Large intestine (tissue), 3 donors: ENCODE data around the gene FAM131A. TPM values are rescaled to one million over a fixed set of nuclear protein-coding genes. Genes with fewer than 3 reads are reported as not detected.
A peak's percentile ranks its signal among the peaks of the same experiment; 100 is the strongest.
"Not testable (repeated sequence)": the region's sequence is repeated elsewhere in the genome, so short reads cannot be mapped to it uniquely, and the experiment has no call there.

Source experiments
- DNase-seq, 2 donors: peaks; one replicate each; pipeline versions ENCODE4 v3.0.0 to v3.0.0-alpha.2; 2013
- H3K27ac ChIP-seq: one replicate; pipeline ENCODE4 v1.5.1; 2013; ENCODE audit warnings: low read length
- H3K27me3 ChIP-seq: 2 replicates; pipeline ENCODE4 v1.6.1; 2013; ENCODE audit warnings: low read length; ENCODE audit not compliant: control insufficient read depth, insufficient read depth
- H3K36me3 ChIP-seq: 2 replicates; pipeline ENCODE4 v1.6.1; 2013; ENCODE audit warnings: low read length; ENCODE audit not compliant: control insufficient read depth, insufficient read depth
- H3K4me1 ChIP-seq: one replicate; pipeline ENCODE4 v1.6.1; 2013; ENCODE audit warnings: low read length; ENCODE audit not compliant: control insufficient read depth, insufficient read depth
- H3K4me3 ChIP-seq: one replicate; pipeline ENCODE4 v1.5.1; 2013; ENCODE audit warnings: low read length
- H3K9me3 ChIP-seq: one replicate; pipeline ENCODE4 v1.6.1; 2013; ENCODE audit warnings: mild to moderate bottlenecking, low read depth, low read length, moderate library complexity; ENCODE audit not compliant: control insufficient read depth
- whole genome bisulfite sequencing: methylation state at CpG from one replicate; pipeline ENCODE4 v1.1.5; 2013; ENCODE audit warnings: low lambda C conversion rate; ENCODE audit not compliant: insufficient coverage; 5-methylcytosine and 5-hydroxymethylcytosine counted together
- polyA plus RNA-seq: library from polyadenylated mRNA; unstranded; fragments of 120-200 nt; gene quantifications from one replicate; pipeline ENCODE4 v1.2.1, GENCODE V29; 2013

FAM131A gene
- polyA plus RNA-seq, 1 donor = 14.9 TPM

GRCh38 chr3:184338511-184338945, 1.1 kb downstream of the FAM131A start:
- Histone ChIP-seq H3K27ac (peak overlapping the region; percentile 63), H3K4me1 (peaks cover 24% of the 10 kb centered on the region), H3K9me3 (no peaks in the 10 kb centered on the region), H3K27me3 (no peaks in the 10 kb centered on the region), H3K4me3 (peak overlapping the region; percentile 1), H3K36me3 (peaks cover 38% of the 10 kb centered on the region)
- peak; percentile 82 to 84 for DNase-seq
- WGBS = no CpG with 5 or more reads among the region's 37 CpGs

GRCh38 chr3:184339001-184339400, 1.6 kb downstream of the FAM131A start:
- Histone ChIP-seq H3K4me1 (peaks cover 24% of the 10 kb centered on the region), H3K36me3 (peaks cover 36% of the 10 kb centered on the region), H3K27me3 (no peaks in the 10 kb centered on the region), H3K27ac (peak overlapping the region; percentile 20), H3K4me3 (peak overlapping the region; percentile 1), H3K9me3 (no peaks in the 10 kb centered on the region)
- WGBS = no CpG with 5 or more reads among the region's 8 CpGs
- DNase-seq = no peak

GRCh38 chr3:184339451-184340135, 2.2 kb downstream of the FAM131A start:
- H3K4me3 ChIP-seq, H3K9me3 ChIP-seq, DNase-seq, H3K27ac ChIP-seq, H3K27me3 ChIP-seq: not testable (repeated sequence)
- H3K36me3 ChIP-seq = peaks cover 35% of the 10 kb centered on the region
- WGBS = no CpG with 5 or more reads among the region's 19 CpGs
- H3K4me1 ChIP-seq = peaks cover 24% of the 10 kb centered on the region

- Histone ChIP-seq H3K4me3 (no peak overlapping the region), H3K4me1 (peaks cover 33% of the 10 kb centered on the region), H3K27me3 (no peaks in the 10 kb centered on the region), H3K9me3 (no peaks in the 10 kb centered on the region), H3K36me3 (peaks cover 38% of the 10 kb centered on the region), H3K27ac (no peak overlapping the region)
- no CpG with 5 or more reads among the region's 7 CpGs for WGBS
- no peak for DNase-seq
Measured at GRCh38 chr3:184341925-184342324, 4.5 kb downstream of the FAM131A start.

DNA sequence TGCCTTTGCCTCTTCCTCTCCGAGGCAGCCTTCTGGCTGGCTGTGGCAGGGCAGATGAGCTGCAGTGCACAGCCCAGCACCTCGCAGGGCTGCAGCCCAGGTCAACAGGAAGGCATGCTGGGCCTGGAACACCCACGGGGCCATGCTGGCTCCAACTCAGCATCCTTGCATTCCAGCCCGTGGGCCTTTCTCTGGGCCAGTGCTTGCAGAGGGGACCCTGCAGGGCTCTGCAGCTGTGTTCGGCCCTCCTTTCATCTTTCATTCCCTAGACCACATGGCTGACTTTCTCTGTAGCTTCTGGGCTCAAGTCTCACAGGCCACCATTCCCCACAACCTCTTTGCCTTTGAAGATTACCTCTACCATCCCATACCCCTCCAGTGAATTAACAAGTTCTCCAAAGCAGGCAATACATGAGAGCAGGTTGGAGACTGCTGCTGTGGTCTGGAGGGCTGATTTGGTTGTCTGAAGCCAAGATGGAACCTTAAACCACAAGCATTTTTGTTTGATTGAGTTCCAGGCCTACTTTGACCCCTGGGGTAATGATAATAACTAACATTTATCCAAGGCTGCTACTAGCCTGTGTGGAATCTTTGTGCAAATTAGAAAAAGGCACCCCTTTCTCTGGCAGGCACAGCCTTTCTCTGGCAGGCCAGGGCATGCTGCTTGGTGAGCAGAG, 5.9 kb downstream of the FAM131A start:
- no peaks in the 10 kb centered on the region for H3K27me3 ChIP-seq
- no peak for DNase-seq
- no peaks in the 10 kb centered on the region for H3K9me3 ChIP-seq
- no CpG with 5 or more reads among the region's 5 CpGs for WGBS
- no peak overlapping the region for H3K27ac ChIP-seq
- peaks cover 25% of the 10 kb centered on the region for H3K4me1 ChIP-seq
- no peak overlapping the region for H3K4me3 ChIP-seq
- H3K36me3 ChIP-seq = peaks cover 38% of the 10 kb centered on the region

DNA sequence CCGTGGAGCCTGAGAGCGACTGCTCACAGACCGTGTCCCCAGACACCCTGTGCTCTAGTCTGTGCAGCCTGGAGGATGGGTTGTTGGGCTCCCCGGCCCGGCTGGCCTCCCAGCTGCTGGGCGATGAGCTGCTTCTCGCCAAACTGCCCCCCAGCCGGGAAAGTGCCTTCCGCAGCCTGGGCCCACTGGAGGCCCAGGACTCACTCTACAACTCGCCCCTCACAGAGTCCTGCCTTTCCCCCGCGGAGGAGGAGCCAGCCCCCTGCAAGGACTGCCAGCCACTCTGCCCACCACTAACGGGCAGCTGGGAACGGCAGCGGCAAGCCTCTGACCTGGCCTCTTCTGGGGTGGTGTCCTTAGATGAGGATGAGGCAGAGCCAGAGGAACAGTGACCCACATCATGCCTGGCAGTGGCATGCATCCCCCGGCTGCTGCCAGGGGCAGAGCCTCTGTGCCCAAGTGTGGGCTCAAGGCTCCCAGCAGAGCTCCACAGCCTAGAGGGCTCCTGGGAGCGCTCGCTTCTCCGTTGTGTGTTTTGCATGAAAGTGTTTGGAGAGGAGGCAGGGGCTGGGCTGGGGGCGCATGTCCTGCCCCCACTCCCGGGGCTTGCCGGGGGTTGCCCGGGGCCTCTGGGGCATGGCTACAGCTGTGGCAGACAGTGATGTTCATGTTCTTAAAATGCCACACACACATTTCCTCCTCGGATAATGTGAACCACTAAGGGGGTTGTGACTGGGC, 7.3 kb downstream of the FAM131A start:
- no peak overlapping the region for H3K4me3 ChIP-seq
- H3K4me1 ChIP-seq = peaks cover 19% of the 10 kb centered on the region
- H3K36me3 ChIP-seq = peaks cover 38% of the 10 kb centered on the region
- H3K27ac ChIP-seq = no peak overlapping the region
- WGBS = no CpG with 5 or more reads among the region's 24 CpGs
- no peak for DNase-seq
- H3K9me3 ChIP-seq = no peaks in the 10 kb centered on the region
- no peaks in the 10 kb centered on the region for H3K27me3 ChIP-seq

DNA sequence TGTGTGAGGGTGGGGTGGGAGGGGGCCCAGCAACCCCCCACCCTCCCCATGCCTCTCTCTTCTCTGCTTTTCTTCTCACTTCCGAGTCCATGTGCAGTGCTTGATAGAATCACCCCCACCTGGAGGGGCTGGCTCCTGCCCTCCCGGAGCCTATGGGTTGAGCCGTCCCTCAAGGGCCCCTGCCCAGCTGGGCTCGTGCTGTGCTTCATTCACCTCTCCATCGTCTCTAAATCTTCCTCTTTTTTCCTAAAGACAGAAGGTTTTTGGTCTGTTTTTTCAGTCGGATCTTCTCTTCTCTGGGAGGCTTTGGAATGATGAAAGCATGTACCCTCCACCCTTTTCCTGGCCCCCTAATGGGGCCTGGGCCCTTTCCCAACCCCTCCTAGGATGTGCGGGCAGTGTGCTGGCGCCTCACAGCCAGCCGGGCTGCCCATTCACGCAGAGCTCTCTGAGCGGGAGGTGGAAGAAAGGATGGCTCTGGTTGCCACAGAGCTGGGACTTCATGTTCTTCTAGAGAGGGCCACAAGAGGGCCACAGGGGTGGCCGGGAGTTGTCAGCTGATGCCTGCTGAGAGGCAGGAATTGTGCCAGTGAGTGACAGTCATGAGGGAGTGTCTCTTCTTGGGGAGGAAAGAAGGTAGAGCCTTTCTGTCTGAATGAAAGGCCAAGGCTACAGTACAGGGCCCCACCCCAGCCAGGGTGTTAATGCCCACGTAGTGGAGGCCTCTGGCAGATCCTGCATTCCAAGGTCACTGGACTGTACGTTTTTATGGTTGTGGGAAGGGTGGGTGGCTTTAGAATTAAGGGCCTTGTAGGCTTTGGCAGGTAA, 8.1 kb downstream of the FAM131A start:
- peak; percentile 89 to 92 for DNase-seq
- no peaks in the 10 kb centered on the region for H3K9me3 ChIP-seq
- H3K27ac ChIP-seq = peak overlapping the region; percentile 75
- peaks cover 41% of the 10 kb centered on the region for H3K36me3 ChIP-seq
- WGBS = 20% methylated on average over 2 of the region's 14 CpGs
- H3K27me3 ChIP-seq = no peaks in the 10 kb centered on the region
- no peak overlapping the region for H3K4me3 ChIP-seq
- peaks cover 19% of the 10 kb centered on the region for H3K4me1 ChIP-seq

DNA sequence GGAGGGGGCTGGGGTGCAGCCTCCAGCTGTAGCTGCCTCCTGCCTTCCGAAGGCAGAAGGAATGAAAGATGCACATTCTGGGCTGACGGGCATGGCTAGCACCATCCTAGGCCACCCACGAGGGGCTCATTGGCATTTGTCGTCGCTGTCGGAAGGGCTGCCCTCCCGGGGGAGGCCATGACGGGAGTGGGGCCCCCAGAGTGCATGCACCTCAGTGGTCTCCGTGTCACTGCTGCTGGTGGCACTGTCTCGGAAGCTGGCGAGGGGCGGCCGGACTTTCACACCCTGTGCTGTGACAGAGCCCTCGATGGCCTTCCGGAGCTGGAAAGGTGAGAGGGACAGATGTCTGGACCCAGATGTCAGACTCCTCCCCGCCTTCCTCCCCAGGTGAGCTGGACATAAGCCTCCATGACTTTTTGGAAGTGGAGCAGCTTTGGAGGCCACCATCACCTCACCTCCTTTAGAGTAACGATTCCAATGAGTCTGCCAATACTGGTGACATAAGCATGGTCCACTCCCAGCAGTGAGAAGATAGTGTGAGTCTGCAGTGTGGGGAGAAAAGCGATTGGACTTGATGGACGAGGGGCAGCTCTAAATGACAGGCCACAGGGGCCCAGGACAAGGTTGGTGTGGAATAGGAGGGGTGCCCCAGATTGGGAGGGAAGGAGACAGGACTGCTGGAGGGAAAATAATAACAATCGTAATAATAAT, 9.2 kb downstream of the FAM131A start:
- no peak overlapping the region for H3K4me3 ChIP-seq
- no peaks in the 10 kb centered on the region for H3K9me3 ChIP-seq
- H3K36me3 ChIP-seq = peaks cover 43% of the 10 kb centered on the region
- 81% methylated on average over 2 of the region's 20 CpGs for WGBS
- peak overlapping the region; percentile 75 for H3K27ac ChIP-seq
- no peaks in the 10 kb centered on the region for H3K27me3 ChIP-seq
- H3K4me1 ChIP-seq = peaks cover 25% of the 10 kb centered on the region
- no peak for DNase-seq

GRCh38 chr3:184347321-184348056, 10.1 kb downstream of the FAM131A start:
- H3K27me3 ChIP-seq = no peaks in the 10 kb centered on the region
- H3K36me3 ChIP-seq = peaks cover 40% of the 10 kb centered on the region
- H3K9me3 ChIP-seq = no peaks in the 10 kb centered on the region
- no peak for DNase-seq
- WGBS = no CpG with 5 or more reads among the region's 12 CpGs
- no peak overlapping the region for H3K27ac ChIP-seq
- no peak overlapping the region for H3K4me3 ChIP-seq
- H3K4me1 ChIP-seq = peaks cover 32% of the 10 kb centered on the region
